Caco-2 (cell line): ENCODE data around the gene RYR2. TPM values are rescaled to one million over a fixed set of nuclear protein-coding genes. Genes with fewer than 3 reads are reported as not detected.

Source experiments
- BruUV-seq: library from RNA; stranded (reverse); fragments of 400-500 nt; replicated peaks from 2 replicates; lab custom pipeline; 2021; lab: Mats Ljungman, UMichigan
- CTCF ChIA-PET: fragments of 300-600 bp; sonication (Branson Sonifier 250); formaldehyde crosslinking; loops from one replicate; lab custom pipeline; 2022; ENCODE audit warnings: antibody characterized with exemption; lab: Charles Lee
- POLR2A ChIA-PET: fragments of 300-600 bp; sonication (Branson Sonifier 250); formaldehyde crosslinking; loops from one replicate; lab custom pipeline; 2022; ENCODE audit warnings: antibody characterized with exemption; lab: Charles Lee
- DNase-seq, 2 experiments: peaks; one replicate each; pipeline versions ENCODE4 v3.0.0 to v3.0.0-alpha.2; 2020 to 2022
- H3K27me3 ChIP-seq: replicated peaks from 2 replicates; pipeline ENCODE4 v1.6.0; 2011; ENCODE audit warnings: low read length; ENCODE audit not compliant: control insufficient read depth, insufficient read depth
- H3K36me3 ChIP-seq: 2 replicates; pipeline ENCODE4 v1.5.1; 2011; ENCODE audit warnings: low read length; ENCODE audit not compliant: control insufficient read depth, insufficient read depth
- H3K4me1 ChIP-seq: fragments of 250-450 bp; sonication (Bioruptor Pico); 2 replicates; pipeline ENCODE4 v1.5.1; 2020; ENCODE audit warnings: mild to moderate bottlenecking
- H3K4me3 ChIP-seq: 2 replicates; pipeline ENCODE4 v1.5.1; 2011; ENCODE audit warnings: low read depth, mild to moderate bottlenecking, control low read depth, low read length
- H3K9me3 ChIP-seq: fragments of 250-450 bp; sonication (Bioruptor Pico); 2 replicates; pipeline ENCODE4 v1.5.1; 2020; ENCODE audit warnings: mild to moderate bottlenecking, moderate library complexity
- H3K27ac Mint-ChIP-seq: one replicate; pipeline ENCODE4 v1.8.0; 2022; ENCODE audit warnings: mixed read lengths; ENCODE audit not compliant: unreplicated experiment
- H3K27me3 Mint-ChIP-seq: one replicate; pipeline ENCODE4 v1.8.0; 2022; ENCODE audit warnings: mixed read lengths; ENCODE audit not compliant: insufficient read depth, unreplicated experiment
- H3K36me3 Mint-ChIP-seq: one replicate; pipeline ENCODE4 v1.8.0; 2022; ENCODE audit warnings: mild to moderate bottlenecking, mixed read lengths; ENCODE audit not compliant: insufficient read depth, unreplicated experiment
- H3K4me1 Mint-ChIP-seq: one replicate; pipeline ENCODE4 v1.8.0; 2022; ENCODE audit warnings: low read depth, mixed read lengths; ENCODE audit not compliant: unreplicated experiment
- H3K4me3 Mint-ChIP-seq: one replicate; pipeline ENCODE4 v1.8.0; 2022; ENCODE audit warnings: mild to moderate bottlenecking, moderate library complexity, mixed read lengths; ENCODE audit not compliant: unreplicated experiment
- H3K9me3 Mint-ChIP-seq: one replicate; pipeline ENCODE4 v1.8.0; 2022; ENCODE audit warnings: mixed read lengths; ENCODE audit not compliant: unreplicated experiment
- intact Hi-C: fragments of 100-400 bp; cut with micrococcal nuclease; formaldehyde crosslinking; loops from one replicate; pipeline ENCODE4 v1.10.0; 2022; ENCODE audit not compliant: unreplicated experiment
- total RNA-seq: library from RNA; stranded (reverse); gene quantifications from 2 replicates; pipeline ENCODE4 v1.2.3, GENCODE V29; 2022
- TF ChIP-seq, protein P1 (sequence below), 2 experiments: fragments of 200-600 bp in 1 of 2; IDR thresholded peaks; 1 replicate in 1 of 2; 2 replicates in 1 of 2; pipeline versions ENCODE4 v1.5.1 to v1.8.0; 2011 to 2022; ENCODE audit warnings: antibody characterized with exemption in 1 of 2, control low read depth in 1 of 2, inconsistent platforms in 1 of 2, low read depth in 1 of 2, low read length in 1 of 2, mild to moderate bottlenecking in 1 of 2, moderate library complexity in 1 of 2; ENCODE audit not compliant: insufficient read depth in 1 of 2, severe bottlenecking in 1 of 2, unreplicated experiment in 1 of 2

Gene RYR2
- total RNA-seq, 1 experiment from 2014 or later = 3.4 TPM

GRCh38 chr1:237197470-237198425 lies 155.8 kb downstream of the RYR2 start:
- no peaks in the 10 kb centered on the region for H3K9me3 Mint-ChIP-seq

GRCh38 chr1:237199026-237199425 lies 157.0 kb downstream of the RYR2 start:
- CTCF ChIA-PET = no interaction called here
- Mint-ChIP-seq H3K27me3 (peaks cover 8% of the 10 kb centered on the region), H3K4me1 (no peaks in the 10 kb centered on the region), H3K9me3 (no peaks in the 10 kb centered on the region), H3K36me3 (no peaks in the 10 kb centered on the region), H3K27ac (no peak overlapping the region), H3K4me3 (no peak overlapping the region)
- H3K4me1 ChIP-seq = no peaks in the 10 kb centered on the region
- H3K36me3 ChIP-seq = no peaks in the 10 kb centered on the region
- POLR2A ChIA-PET = no interaction called here
- peaks cover 4% of the 10 kb centered on the region; the same call in 1 of the 2 replicates for H3K9me3 ChIP-seq
- TF ChIP-seq, protein P1, sequence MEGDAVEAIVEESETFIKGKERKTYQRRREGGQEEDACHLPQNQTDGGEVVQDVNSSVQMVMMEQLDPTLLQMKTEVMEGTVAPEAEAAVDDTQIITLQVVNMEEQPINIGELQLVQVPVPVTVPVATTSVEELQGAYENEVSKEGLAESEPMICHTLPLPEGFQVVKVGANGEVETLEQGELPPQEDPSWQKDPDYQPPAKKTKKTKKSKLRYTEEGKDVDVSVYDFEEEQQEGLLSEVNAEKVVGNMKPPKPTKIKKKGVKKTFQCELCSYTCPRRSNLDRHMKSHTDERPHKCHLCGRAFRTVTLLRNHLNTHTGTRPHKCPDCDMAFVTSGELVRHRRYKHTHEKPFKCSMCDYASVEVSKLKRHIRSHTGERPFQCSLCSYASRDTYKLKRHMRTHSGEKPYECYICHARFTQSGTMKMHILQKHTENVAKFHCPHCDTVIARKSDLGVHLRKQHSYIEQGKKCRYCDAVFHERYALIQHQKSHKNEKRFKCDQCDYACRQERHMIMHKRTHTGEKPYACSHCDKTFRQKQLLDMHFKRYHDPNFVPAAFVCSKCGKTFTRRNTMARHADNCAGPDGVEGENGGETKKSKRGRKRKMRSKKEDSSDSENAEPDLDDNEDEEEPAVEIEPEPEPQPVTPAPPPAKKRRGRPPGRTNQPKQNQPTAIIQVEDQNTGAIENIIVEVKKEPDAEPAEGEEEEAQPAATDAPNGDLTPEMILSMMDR (IDR thresholded peaks at IDR 0.05; ENCODE audit: insufficient read depth in 1 of 2, low read depth in 1 of 2, low read length in 1 of 2, severe bottlenecking in 1 of 2, unreplicated experiment in 1 of 2) = no peak
- BruUV-seq = no TSS peak
- no peak overlapping the region for H3K4me3 ChIP-seq
- H3K27me3 ChIP-seq = no peaks in the 10 kb centered on the region
- DNase-seq = no peak
- intact Hi-C loops = no loop called here

More at GRCh38 chr1:237197470-237198425, 155.8 kb downstream of the RYR2 start:
- POLR2A ChIA-PET = no interaction called here
- DNase-seq = no peak
- Histone ChIP-seq H3K36me3 (no peaks in the 10 kb centered on the region), H3K4me3 (no peak overlapping the region), H3K27me3 (no peaks in the 10 kb centered on the region), H3K4me1 (no peaks in the 10 kb centered on the region), H3K9me3 (peaks cover 4% of the 10 kb centered on the region; the same call in 1 of the 2 replicates)
- Mint-ChIP-seq H3K27me3 (peaks cover 8% of the 10 kb centered on the region), H3K4me3 (no peak overlapping the region), H3K4me1 (no peaks in the 10 kb centered on the region), H3K36me3 (no peaks in the 10 kb centered on the region), H3K27ac (no peak overlapping the region)
- intact Hi-C loops = no loop called here
- TF ChIP-seq, protein P1 (IDR thresholded peaks at IDR 0.05; ENCODE audit: insufficient read depth in 1 of 2, low read depth in 1 of 2, low read length in 1 of 2, severe bottlenecking in 1 of 2, unreplicated experiment in 1 of 2) = no peak
- no TSS peak for BruUV-seq
- CTCF ChIA-PET = no interaction called here

- TF ChIP-seq, protein P1 (IDR thresholded peaks at IDR 0.05; ENCODE audit: insufficient read depth in 1 of 2, low read depth in 1 of 2, low read length in 1 of 2, severe bottlenecking in 1 of 2, unreplicated experiment in 1 of 2) = no peak
- BruUV-seq = no TSS peak
- no peaks in the 10 kb centered on the region for H3K9me3 Mint-ChIP-seq
- peaks cover 14% of the 10 kb centered on the region for H3K27me3 Mint-ChIP-seq
- DNase-seq = no peak
- H3K4me1 Mint-ChIP-seq = no peaks in the 10 kb centered on the region
- intact Hi-C loops = no loop called here
- no peak overlapping the region for H3K4me3 Mint-ChIP-seq
- Histone ChIP-seq H3K4me1 (no peaks in the 10 kb centered on the region), H3K36me3 (no peaks in the 10 kb centered on the region), H3K27me3 (no peaks in the 10 kb centered on the region), H3K4me3 (no peak overlapping the region), H3K9me3 (peaks cover 4% of the 10 kb centered on the region; the same call in 1 of the 2 replicates)
- POLR2A ChIA-PET = no interaction called here
- CTCF ChIA-PET = no interaction called here
- no peaks in the 10 kb centered on the region for H3K36me3 Mint-ChIP-seq
- no peak overlapping the region for H3K27ac Mint-ChIP-seq
These were observed 159.2 kb downstream of the RYR2 start for GRCh38 chr1:237201155-237201554.
